Activated CD4-positive, alpha-beta T cell treated with anti-CD3 and anti-CD28 coated beads for 4 hours (primary cell): ENCODE results near the gene IL17B.

Source experiments
- DNase-seq, 2 donors: peaks; one replicate each; pipeline ENCODE4 v3.0.0-alpha.2; 2020

IL17B gene

GRCh38 chr5:149353911-149354310 lies 25.2 kb downstream of the IL17B start:
- DNase-seq = no peak

DNA sequence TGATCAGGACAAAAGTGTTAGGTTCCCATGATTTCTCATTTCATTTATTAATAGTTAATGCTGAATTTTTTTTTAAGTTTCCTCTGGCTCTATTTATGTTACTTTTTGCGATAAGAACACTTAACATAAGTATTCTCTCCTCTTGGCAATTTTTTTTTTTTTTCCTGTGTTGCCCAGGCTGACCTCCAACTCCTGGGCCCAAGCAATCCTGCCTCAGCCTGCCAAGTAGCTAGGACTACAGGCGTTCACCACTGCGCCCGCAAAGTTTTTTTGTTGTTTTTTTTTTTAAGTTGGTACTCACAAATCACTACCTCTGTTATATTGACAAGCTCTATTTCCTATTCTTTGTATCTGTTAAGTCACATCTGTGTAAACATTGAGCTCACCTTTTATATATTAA lies 26.9 kb downstream of the IL17B start:
- DNase-seq = no peak

GRCh38 chr5:149349382-149349781 lies 29.7 kb downstream of the IL17B start:
- DNase-seq = no peak

- no peak for DNase-seq
These were observed 30.6 kb downstream of the IL17B start for GRCh38 chr5:149348518-149348917.

- DNase-seq = peak in 1 of 2 donors; percentile 24
These were observed 33.2 kb downstream of the IL17B start for GRCh38 chr5:149345892-149346222.

- peak; percentile 83 to 90 for DNase-seq
These were observed 33.8 kb downstream of the IL17B start, which contains the start of gene GRPEL2 for GRCh38 chr5:149345147-149345891. TSS of gene GRPEL2 (plus strand) at chr5:149345499. CDS start at chr5:149345540, 41 bp downstream.

- no peak for DNase-seq
These were observed 34.9 kb downstream of the IL17B start for GRCh38 chr5:149344151-149344550.

DNA sequence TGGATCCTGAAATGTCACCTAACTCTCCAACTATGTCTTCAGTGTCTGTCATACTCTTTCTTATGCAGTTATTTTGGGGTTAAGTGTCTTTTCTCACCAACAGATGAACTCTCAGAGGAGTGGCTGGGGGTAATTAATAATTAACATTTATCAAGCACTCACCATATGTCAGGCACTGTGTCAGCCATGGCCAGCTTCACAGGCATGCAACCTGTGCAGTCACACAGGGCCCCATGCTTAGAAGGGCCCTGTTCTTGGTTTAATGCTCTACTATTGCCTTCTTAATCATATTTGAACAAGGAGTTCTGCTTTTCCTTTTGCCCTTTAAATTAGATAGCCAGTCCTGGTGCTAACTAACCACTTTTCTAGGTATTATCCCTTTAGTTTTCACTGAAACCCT lies 37.2 kb downstream of the IL17B start:
- DNase-seq = no peak

GRCh38 chr5:149340920-149341319 lies 38.2 kb downstream of the IL17B start:
- DNase-seq = no peak

DNA sequence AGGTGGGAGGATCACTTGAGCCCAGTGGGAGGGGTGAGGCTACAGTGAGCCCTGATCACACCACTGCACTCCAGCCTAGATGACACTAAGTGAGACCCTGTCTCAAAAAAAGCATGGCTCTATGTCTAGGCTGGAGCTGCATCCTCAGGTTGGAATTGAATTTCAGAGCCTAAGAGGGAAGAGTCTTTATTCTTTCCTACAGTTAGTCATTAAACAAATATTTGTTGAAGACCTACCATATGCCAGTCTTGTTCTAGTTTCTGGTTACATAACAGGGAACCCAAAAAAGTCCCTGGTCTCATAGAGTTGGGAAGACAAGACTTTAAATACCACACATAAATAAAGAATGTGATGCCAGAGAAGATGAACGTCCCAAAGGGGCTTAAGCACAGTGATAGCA lies 40.7 kb downstream of the IL17B start:
- no peak for DNase-seq

DNA sequence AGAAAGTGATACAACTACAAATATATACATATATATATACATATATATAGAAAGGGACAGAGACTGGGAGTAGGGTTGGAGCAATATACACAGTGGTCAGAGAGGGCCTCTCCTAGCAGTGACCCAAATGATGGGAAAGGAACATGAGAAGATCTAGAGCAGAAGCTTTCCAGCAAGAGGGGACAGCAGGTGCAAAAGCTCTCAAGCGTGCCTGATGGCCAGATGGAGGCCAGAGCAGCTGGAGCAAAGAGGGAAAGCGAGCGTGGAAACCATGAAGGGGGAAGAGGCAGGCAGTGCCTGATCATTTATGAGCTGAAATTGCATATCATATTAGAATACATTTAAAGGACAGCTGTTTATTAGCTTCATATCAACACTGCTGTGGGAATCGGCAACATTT lies 41.4 kb downstream of the IL17B start:
- DNase-seq = no peak

DNA sequence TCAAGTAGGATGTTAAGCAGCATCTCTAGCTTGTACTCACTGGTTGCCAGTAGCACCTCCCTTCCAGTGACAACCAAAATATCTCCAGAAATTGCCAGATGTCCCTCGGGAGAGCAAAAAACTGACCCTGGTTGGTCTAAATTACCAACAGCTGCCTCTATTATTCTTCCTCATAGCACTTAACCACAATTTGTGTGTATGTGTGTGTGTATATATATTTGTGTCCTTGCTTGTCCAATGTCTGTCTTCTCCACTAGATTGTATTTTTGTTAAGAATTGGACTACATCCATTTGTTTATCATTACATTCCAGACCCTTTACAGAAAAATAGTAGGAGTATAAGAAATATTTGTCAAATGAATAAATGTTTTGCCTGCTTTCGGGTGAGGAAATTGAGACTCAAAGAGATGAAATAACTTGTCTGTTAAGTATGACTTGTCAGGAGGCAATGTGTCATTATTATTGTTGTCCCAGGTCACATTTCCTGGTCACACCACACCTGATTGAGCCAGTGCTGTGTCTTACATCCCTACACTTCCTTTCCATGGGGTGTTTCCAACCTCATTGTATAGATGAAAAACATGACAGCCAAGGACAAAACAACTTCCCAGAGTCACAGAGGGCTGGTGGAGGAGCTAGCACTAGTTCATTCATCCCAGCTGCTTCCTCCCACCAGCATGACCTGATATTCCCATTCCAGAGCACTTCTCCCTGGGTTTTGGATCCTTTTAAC lies 45.2 kb downstream of the IL17B start:
- DNase-seq = no peak

GRCh38 chr5:149328177-149328576 lies 50.9 kb downstream of the IL17B start:
- no peak for DNase-seq

GRCh38 chr5:149326611-149327010 lies 52.5 kb downstream of the IL17B start:
- no peak for DNase-seq

- no peak for DNase-seq
These were observed 53.2 kb downstream of the IL17B start for GRCh38 chr5:149325894-149326293.

- DNase-seq = no peak
These were observed 53.8 kb downstream of the IL17B start for GRCh38 chr5:149325166-149325735.

DNA sequence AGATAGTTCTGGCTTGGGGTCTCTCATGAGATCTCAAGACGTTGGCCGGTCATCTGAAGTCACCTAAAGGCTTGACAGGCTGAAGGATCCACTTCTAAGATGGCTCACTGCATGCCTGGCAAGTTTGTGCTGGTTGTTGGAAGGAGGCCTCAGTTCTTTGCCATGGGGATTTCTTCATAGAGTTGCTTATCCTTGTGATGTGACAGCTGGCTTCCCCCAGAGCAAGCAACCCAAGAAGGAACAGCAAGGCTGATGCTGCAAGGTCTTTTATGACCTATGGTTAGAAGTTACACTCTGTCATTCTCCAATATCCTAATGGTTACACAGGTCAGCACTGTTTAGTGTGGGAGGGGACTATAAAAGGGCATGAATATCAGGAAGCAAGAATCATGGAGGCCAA lies 54.5 kb downstream of the IL17B start:
- no peak for DNase-seq
